ENCODE results near the gene SLC22A16.

The SLC22A16 gene

GRCh38 chr6:110399219-110400071 lies 77.0 kb downstream of the SLC22A16 start:
- DNase-seq, result no peak

- no peak for DNase-seq
Measured at GRCh38 chr6:110398778-110399177, 77.6 kb downstream of the SLC22A16 start.

- no peak for DNase-seq
Measured at GRCh38 chr6:110395221-110395620, 81.2 kb downstream of the SLC22A16 start.

- DNase-seq, result no peak
Measured at GRCh38 chr6:110394409-110394808, 82.0 kb downstream of the SLC22A16 start.

- no peak for DNase-seq
Measured at GRCh38 chr6:110392727-110393126, 83.7 kb downstream of the SLC22A16 start.

GRCh38 chr6:110390404-110390803 lies 86.0 kb downstream of the SLC22A16 start:
- DNase-seq, result no peak

- no peak for DNase-seq
Measured at GRCh38 chr6:110389689-110390382, 86.6 kb downstream of the SLC22A16 start.

GRCh38 chr6:110387986-110388385 lies 88.4 kb downstream of the SLC22A16 start:
- DNase-seq, result no peak

- no peak for DNase-seq
Measured at GRCh38 chr6:110385458-110385863, 91.0 kb downstream of the SLC22A16 start.

- DNase-seq, result no peak
Measured at GRCh38 chr6:110378552-110378951, 97.9 kb downstream of the SLC22A16 start.
